HG03342 (cell line): ENCODE data around the gene PARVA.
"Not testable (repeated sequence)": the region's sequence is repeated elsewhere in the genome, so short reads cannot be mapped to it uniquely, and the experiment has no call there.

Experiments
- ATAC-seq: cut with Tn5 transposase; IDR thresholded peaks from one replicate; pipeline ENCODE4 v1.9.1; 2021; ENCODE audit warnings: mild to moderate bottlenecking, moderate library complexity; ENCODE audit not compliant: unreplicated experiment

PARVA gene, protein sequence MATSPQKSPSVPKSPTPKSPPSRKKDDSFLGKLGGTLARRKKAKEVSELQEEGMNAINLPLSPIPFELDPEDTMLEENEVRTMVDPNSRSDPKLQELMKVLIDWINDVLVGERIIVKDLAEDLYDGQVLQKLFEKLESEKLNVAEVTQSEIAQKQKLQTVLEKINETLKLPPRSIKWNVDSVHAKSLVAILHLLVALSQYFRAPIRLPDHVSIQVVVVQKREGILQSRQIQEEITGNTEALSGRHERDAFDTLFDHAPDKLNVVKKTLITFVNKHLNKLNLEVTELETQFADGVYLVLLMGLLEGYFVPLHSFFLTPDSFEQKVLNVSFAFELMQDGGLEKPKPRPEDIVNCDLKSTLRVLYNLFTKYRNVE

GRCh38 chr11:12377106-12377823, at the start of gene PARVA:
TSS of gene PARVA (plus strand) at chr11:12377571. CDS start at chr11:12377648, 77 bp downstream.
- ATAC-seq, result no peak

GRCh38 chr11:12329169-12329568, 48.2 kb upstream of the PARVA start:
- ATAC-seq, result no peak

GRCh38 chr11:12329797-12330196, 47.6 kb upstream of the PARVA start:
- no peak for ATAC-seq

- no peak for ATAC-seq
Measured at GRCh38 chr11:12330485-12331231, 46.7 kb upstream of the PARVA start.

GRCh38 chr11:12331239-12331874, 46.0 kb upstream of the PARVA start:
- ATAC-seq, result no peak

GRCh38 chr11:12343526-12343925, 33.8 kb upstream of the PARVA start:
- no peak for ATAC-seq

DNA sequence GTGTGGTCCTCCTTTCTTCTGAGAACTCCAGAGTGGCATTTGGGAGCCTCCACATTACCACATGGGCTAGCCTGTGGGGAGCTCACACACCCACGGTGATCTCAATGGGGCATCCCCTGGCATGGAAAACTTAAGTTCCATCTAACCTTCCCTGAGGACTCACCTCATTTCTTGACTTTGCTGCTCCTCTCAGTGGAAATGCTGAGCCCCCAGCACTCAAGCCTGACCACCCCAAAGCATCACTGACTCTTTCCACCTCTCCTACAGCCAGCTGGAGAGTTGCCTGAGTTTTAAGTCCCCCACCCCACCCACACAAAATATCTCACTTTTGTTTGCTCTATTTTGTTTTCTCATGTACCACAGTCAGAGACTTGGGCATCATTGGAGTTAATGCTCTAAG, 23.8 kb upstream of the PARVA start:
- no peak for ATAC-seq

- no peak for ATAC-seq
Measured at GRCh38 chr11:12354750-12355545, 22.4 kb upstream of the PARVA start.

GRCh38 chr11:12356944-12357655, 20.3 kb upstream of the PARVA start:
- no peak for ATAC-seq

DNA sequence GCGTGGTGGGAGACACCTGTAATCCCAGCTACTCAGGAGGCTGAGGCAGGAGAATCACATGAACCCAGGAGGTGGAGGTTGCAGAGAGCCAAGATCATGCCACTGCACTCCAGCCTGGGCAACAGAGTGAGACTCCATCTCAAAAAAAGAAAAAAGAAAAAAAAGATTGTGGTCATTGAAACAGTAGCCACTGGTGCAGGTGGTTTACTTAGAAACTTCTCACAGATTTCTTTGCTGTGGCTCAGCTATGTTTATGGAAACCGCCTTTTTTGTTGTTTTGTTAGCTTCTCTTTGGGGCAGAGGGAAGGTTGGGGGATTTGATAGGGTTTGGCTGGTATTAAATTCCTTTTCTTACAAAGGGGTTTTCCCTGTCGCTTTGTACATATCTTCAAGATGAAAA, 19.7 kb upstream of the PARVA start:
- ATAC-seq, result not testable (repeated sequence)

- no peak for ATAC-seq
Measured at GRCh38 chr11:12358302-12359188, 18.8 kb upstream of the PARVA start.

GRCh38 chr11:12359761-12360160, 17.6 kb upstream of the PARVA start:
- no peak for ATAC-seq

- ATAC-seq, result no peak
Measured at GRCh38 chr11:12361682-12362081, 15.7 kb upstream of the PARVA start.

- no peak for ATAC-seq
Measured at GRCh38 chr11:12362857-12363256, 14.5 kb upstream of the PARVA start.

DNA sequence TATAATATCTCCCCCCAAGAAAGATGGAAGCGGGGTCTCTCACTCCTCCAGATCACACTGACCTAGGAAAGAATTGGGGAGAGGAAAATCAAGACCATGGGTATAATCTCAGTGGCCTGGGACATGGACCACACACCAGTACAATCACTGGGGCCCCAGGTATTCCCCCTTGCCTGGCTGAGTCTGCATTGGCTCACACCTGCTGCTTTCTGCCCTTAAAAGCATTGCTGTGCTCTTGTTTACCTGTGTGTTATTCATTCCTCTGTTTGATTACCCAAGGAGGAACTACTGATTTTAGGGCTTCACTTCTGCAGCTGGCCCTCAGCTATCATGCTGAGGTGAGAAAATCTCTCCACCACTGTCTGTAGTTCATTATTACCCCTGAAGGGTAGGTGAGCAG, 14.0 kb upstream of the PARVA start:
- ATAC-seq, result no peak

- not testable (repeated sequence) for ATAC-seq
Measured at GRCh38 chr11:12365965-12366575, 11.3 kb upstream of the PARVA start.

GRCh38 chr11:12367057-12367456, 10.3 kb upstream of the PARVA start:
- ATAC-seq, result not testable (repeated sequence)

DNA sequence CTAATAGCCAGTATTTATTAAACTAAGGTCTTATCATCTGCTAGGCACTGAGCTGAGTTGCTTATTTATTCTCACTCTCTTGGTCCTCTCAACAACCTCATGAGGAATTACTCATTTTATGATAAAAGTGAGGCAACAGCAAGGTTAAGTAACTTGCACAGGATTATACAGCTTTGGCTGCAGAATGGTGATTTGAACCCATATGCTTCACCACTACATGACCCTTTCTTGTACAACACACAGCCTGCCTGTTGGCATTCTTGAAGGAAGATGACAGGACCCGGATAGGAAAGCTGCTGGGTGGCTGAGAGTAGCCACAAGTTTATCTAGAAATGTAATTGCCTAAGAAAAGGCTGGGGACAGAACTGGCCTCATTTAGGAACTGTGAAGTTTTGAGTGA, 5.3 kb upstream of the PARVA start:
- no peak for ATAC-seq
